Skin epidermis (tissue), 12 donors: ENCODE measurements around the gene TNFSF18.
A peak's percentile ranks its signal among the peaks of the same experiment; 100 is the strongest.
"Not testable (repeated sequence)": the region's sequence is repeated elsewhere in the genome, so short reads cannot be mapped to it uniquely, and the experiment has no call there.

ENCODE experiments used
- H3K27ac ChIP-seq, 21 experiments: fragments of 200-600 bp; sonication (generic) in 11 of 21; one replicate each; pipeline ENCODE4 v1.5.0; 2020; ENCODE audit warnings: mild to moderate bottlenecking in 3 of 21, inconsistent platforms in 2 of 21, moderate library complexity in 2 of 21
- H3K4me3 ChIP-seq, 7 experiments: fragments of 200-600 bp; sonication (generic) in 2 of 7; one replicate each; pipeline ENCODE4 v1.5.0; 2020; ENCODE audit warnings: inconsistent platforms in 2 of 7, mild to moderate bottlenecking in 2 of 7, moderate library complexity in 1 of 7

Gene TNFSF18

DNA sequence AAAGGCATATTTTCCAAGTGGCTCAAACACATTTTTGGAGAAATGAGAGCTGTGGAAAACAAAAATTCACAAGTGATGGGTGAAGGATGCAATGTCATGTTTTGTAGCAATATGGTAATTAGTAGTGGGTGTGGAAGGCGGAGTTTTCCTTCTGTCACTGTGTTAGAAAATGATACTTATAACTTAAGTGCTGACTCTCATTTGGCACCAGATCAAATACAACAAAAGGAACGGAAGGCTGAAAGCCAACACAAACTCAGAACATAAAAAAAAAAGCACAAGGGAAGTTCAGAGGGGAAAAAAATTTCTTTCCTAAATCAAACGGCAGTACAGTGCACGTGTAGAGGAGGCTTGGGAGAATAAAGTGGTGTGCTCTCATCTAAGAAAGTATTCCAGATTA, at the start of gene TNFSF18:
TNFSF18 (minus strand) TSS at position 77 of the 400 bp plus-strand sequence; CDS start at position 32, 45 bp downstream.
- H3K4me3 ChIP-seq = no peak within 1 kb of the TSS

DNA sequence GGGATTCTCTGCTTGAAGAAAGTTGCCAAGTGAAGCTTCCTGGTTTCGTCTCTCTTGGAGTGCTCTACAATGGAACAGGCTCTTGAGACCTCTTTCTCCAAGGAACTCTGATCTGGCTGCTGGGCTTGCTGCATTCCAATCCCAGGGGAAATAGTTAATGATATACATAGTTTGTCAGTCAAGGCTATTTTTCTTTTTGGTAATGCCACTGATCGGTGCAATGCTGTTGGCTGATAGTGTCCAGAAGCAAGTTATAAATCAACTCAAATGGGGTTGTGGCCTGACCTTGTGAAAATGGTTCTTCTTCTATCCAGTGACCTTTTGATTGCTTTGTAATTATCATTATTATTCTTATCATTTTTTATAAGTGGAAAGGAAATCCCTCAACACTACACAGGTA, 48.4 kb upstream of the TNFSF18 start:
- no peak overlapping the region for H3K4me3 ChIP-seq
- H3K27ac ChIP-seq = no peak overlapping the region

More for the DNA sequence above, at the start of gene TNFSF18:
- H3K27ac ChIP-seq = peak within 1 kb of the TSS in 1 of 21 experiments; percentile 10

DNA sequence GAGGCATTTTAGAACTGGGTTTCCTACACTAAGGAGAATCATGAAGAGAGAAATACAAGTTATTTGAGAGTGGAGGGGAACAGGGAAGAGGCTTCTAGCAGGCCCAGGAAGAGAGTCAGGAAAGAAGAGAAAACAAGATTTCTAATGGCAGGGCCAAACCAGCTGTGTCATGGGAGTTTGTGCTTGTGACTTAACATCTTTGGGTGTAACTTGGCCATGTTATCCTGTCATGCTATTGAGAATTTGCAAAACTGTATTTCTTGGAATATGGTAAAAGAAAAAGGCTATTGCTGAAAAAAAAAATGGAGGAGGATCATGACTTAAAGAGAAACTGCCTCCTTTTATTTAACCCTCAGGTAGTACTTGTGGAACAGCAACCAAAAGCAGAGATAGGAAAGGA, 47.4 kb upstream of the TNFSF18 start:
- Histone ChIP-seq H3K27ac (no peak overlapping the region), H3K4me3 (no peak overlapping the region)

DNA sequence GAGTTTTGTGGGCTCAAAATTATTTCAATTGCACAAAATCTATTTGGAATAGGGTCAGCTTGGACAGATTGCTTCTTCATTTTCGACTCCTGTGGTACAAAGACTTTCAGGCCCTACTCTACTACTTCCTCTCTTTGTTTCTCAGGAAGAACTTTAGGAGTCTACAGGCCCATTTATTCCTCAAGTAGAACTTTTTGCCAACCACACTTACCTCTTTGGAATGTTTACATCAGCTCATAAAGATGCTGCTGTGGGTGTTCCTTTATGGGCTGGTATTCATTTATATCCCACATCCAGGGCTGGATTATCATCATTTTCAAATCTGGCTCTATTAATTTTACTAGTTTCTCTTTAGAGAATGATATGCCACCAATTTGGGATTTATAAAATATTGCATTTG, 46.3 kb upstream of the TNFSF18 start:
- Histone ChIP-seq H3K4me3 (no peak overlapping the region), H3K27ac (no peak overlapping the region)

GRCh38 chr1:173095632-173096031, 44.9 kb upstream of the TNFSF18 start:
- Histone ChIP-seq H3K4me3 (no peak overlapping the region), H3K27ac (no peak overlapping the region)

GRCh38 chr1:173094541-173094940, 43.8 kb upstream of the TNFSF18 start:
- no peak overlapping the region for H3K27ac ChIP-seq

DNA sequence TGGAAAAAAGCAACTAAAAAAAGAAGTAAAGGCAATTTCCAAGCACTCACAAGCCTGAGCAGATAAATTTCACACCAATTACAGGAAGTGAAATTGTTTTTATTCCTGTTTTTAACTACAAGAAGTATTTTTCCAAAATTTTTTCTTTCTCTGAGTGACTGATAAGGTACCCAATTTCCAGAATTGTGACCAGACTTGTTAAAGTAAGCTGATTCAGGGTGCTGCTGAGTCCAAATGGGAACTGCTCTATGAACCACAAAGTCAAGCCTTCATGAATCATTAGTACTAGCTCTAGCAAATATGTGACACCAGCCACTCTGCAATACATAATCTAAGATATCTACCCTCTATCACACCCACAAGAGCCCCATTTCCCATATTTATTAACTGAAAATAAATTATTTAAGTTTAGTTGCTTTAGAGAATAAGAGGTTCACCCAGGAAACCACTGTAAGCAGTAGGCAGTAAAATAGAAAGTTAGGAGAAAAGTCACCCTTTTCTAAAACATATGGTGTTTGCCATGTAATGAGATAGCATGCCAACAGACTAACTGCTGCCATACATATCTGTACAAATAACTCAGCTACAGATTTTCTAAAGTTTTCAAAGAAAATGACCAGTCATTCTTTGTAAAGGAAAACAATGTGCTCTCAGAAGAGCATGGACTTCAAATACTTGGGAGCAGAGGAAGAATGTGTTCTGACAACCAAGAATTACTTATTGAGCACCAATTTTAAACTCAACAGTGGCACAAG, 43.1 kb upstream of the TNFSF18 start:
- no peak overlapping the region for H3K4me3 ChIP-seq

More at GRCh38 chr1:173094541-173094940, 43.8 kb upstream of the TNFSF18 start:
- H3K4me3 ChIP-seq = no peak overlapping the region

GRCh38 chr1:173084292-173084691, 33.6 kb upstream of the TNFSF18 start:
- H3K4me3 ChIP-seq = no peak overlapping the region
- H3K27ac ChIP-seq = no peak overlapping the region

More for the DNA sequence above, 43.1 kb upstream of the TNFSF18 start:
- no peak overlapping the region for H3K27ac ChIP-seq

GRCh38 chr1:173082913-173083312, 32.2 kb upstream of the TNFSF18 start:
- H3K27ac ChIP-seq = no peak overlapping the region
- H3K4me3 ChIP-seq = no peak overlapping the region

GRCh38 chr1:173074217-173074616, 23.5 kb upstream of the TNFSF18 start:
- not testable (repeated sequence) for H3K4me3 ChIP-seq, H3K27ac ChIP-seq

GRCh38 chr1:173064011-173064410, 13.3 kb upstream of the TNFSF18 start:
- Histone ChIP-seq H3K4me3 (no peak overlapping the region), H3K27ac (peak overlapping the region in 1 of 21 experiments; percentile 42)

DNA sequence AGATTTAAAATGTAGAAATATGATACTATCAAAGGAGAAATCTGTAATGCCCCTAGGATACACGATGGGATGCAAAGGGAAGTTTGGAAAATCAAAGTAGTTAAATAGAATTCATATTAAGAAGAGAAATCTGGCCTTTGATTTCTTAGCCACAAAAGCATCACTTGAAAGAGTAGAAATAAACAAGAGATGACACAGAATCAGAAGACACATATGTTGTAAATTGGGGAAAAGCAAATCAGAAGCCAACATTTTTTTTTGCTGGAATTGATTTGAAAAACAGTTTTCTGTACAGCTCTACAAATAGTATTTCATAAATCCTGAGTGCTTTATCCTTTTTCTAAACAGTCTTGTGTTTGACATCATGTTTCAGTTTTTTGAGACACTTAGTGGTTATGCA, 12.4 kb upstream of the TNFSF18 start:
- H3K4me3 ChIP-seq = no peak overlapping the region

DNA sequence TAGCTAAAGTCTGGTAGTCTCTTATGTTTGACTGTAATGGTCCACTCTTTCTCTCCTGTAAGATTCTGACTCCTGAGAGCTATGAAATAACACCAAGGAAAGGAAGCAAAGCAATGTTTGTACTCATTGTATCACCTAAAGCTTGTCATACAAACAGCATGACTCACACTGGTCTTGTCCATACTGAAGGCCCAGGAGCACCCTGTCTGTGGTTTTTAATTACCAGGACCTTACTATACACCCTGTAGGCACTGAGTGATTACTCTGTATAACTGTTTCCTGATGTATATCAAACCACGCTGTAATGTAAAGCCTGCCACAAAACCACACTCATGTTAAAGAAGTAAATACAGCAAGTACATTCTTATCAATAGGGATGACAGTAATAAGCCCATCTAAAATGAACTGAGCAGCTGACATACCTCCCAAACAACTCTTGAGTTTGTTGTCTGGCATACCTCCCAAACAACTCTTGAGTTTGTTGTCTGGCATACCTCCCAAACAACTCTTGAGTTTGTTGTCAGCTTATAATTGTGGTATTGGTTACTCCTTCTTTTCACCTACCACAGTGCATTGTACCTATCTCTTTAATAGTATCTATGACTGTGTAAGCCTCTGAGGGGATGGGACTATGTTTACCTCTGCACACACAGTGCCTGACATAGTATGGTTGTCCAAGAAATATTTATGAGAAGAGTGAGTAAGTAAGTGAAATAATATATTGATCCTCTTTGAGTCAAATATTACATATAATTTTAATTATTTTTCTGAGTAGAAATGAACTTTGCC, 11.6 kb upstream of the TNFSF18 start:
- no peak overlapping the region for H3K27ac ChIP-seq
- no peak overlapping the region for H3K4me3 ChIP-seq

More for the DNA sequence above, 12.4 kb upstream of the TNFSF18 start:
- H3K27ac ChIP-seq = peak overlapping the region in 1 of 21 experiments; percentile 42

- Histone ChIP-seq H3K4me3 (no peak overlapping the region), H3K27ac (no peak overlapping the region)
Measured at GRCh38 chr1:173058556-173058955, 7.8 kb upstream of the TNFSF18 start.

GRCh38 chr1:173057984-173058383, 7.2 kb upstream of the TNFSF18 start:
- Histone ChIP-seq H3K4me3 (no peak overlapping the region), H3K27ac (no peak overlapping the region)

- no peak overlapping the region for H3K27ac ChIP-seq
- no peak overlapping the region for H3K4me3 ChIP-seq
Measured at GRCh38 chr1:173056365-173056764, 5.6 kb upstream of the TNFSF18 start.

DNA sequence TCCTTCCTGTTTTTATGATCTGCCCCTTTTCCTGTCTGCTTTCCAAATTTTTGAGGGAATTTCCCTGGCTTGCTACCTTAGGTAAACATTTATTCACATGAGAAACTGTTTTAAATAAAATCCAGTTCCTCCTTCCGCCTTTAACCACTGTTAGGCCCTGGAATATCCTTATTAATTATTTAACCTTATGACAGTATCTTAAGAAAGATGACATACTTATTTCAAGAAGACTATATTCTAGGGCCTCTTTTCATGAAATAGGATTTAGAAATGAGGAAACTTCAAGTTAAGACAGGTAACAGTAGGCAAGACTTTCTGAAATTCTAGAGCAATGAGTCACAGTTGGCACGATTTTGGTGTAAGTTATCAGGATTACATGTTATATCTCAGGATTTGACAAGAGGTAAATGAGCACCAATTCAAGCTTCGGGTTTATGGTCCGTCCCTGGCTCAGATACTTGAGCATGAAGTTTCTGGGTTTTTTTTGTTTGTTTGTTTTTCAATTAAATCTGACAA, 2.0 kb upstream of the TNFSF18 start:
- no peak overlapping the region for H3K4me3 ChIP-seq
- peak overlapping the region in 1 of 21 experiments; percentile 21 for H3K27ac ChIP-seq

DNA sequence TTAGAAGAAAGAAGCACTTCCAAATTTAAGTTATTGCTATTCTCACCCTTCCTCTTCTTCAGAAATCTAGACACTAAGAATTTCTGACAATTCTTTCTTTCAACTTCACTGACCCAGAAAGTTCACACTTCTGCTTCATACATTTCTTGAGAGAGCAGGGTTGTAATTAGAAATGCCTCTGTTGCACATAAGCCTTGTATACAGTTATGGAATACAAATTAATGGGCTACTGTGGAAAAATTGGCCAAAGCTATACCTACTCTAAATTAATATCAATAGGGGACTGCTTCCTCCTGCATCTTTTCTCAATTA, 1.5 kb downstream of the TNFSF18 start:
- H3K27ac ChIP-seq = no peak overlapping the region

GRCh38 chr1:173048621-173049321, 2.0 kb downstream of the TNFSF18 start:
- H3K4me3 ChIP-seq = no peak overlapping the region
- H3K27ac ChIP-seq = no peak overlapping the region

More for the DNA sequence above, 1.5 kb downstream of the TNFSF18 start:
- H3K4me3 ChIP-seq = no peak overlapping the region

DNA sequence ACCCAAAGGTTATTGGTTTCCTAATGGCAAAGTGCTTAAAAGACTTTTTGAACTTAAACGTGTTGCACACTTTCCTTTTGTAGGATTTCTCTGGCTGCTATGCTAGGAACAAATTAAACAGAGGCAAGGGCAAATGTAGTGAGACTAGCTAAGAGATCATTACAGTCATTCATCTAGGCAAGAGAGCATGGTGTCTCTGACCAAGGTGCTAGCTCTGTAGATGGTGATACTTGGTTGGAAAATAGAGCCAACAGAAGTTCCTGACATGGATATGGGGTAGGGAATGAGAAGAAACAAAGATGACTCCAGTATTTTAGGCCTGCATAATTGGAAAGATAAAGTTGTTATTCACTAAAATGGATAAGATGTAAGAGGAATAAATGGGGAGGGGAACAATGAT, 6.1 kb downstream of the TNFSF18 start:
- no peak overlapping the region for H3K4me3 ChIP-seq
- H3K27ac ChIP-seq = no peak overlapping the region
